ENCODE measurements around the gene CCDC85C. TPM values are rescaled to one million over a fixed set of nuclear protein-coding genes. Genes with fewer than 3 reads are reported as not detected.

The CCDC85C gene
- total and polyA plus RNA-seq, 10 of the 15 experiments (the other 5 are each of a cell fraction or from before 2014, with no cell fraction given), result 0.03 to 3.6 (median 1.1) TPM

GRCh38 chr14:99566009-99566389 lies 38.0 kb downstream of the CCDC85C start (continued):
- TF ChIP-seq CTCF (IDR thresholded peaks at IDR 0.05 in 2 of 3, conservative IDR thresholded peaks at IDR 0.05 in 1 of 3; ENCODE audit: control insufficient read depth in 2 of 3, extremely low read depth in 1 of 3, insufficient read depth in 1 of 3, low read depth in 3 of 3, low read length in 3 of 3) (no peak), POLR2AphosphoS5 (IDR thresholded peaks at IDR 0.05; ENCODE audit: low read length) (no peak), LARP7 (IDR thresholded peaks at IDR 0.05) (no peak)

- intact Hi-C loops (cut with micrococcal nuclease; ENCODE audit: unreplicated experiment), result no loop called here
- ATAC-seq (no peak), DNase-seq (ENCODE audit: low read depth, low spot score) (no peak), FAIRE-seq (no peak)
- Histone ChIP-seq H3K36me3 (ENCODE audit: control insufficient read depth in 2 of 2, insufficient read depth in 2 of 2, low read length in 1 of 2) (no peaks in the 10 kb centered on the region), H3K4me1 (ENCODE audit: control insufficient read depth, insufficient read depth, low read length) (peaks cover 17% of the 10 kb centered on the region), H3K9ac (ENCODE audit: control insufficient read depth, insufficient read depth, low read length) (no peak overlapping the region), H3K4me2 (ENCODE audit: control insufficient read depth, insufficient read depth) (no peak overlapping the region), H3K27me3 (replicated peaks in 1 of 2; ENCODE audit: control insufficient read depth in 2 of 2, insufficient read depth in 2 of 2, low read length in 1 of 2) (no peaks in the 10 kb centered on the region), H4K20me1 (ENCODE audit: control insufficient read depth, insufficient read depth) (no peaks in the 10 kb centered on the region), H3K79me2 (ENCODE audit: control insufficient read depth, insufficient read depth, low read length) (no peaks in the 10 kb centered on the region), H3K4me3 (no peak overlapping the region), H3K27ac (ENCODE audit: control insufficient read depth, insufficient read depth) (no peak overlapping the region), H3K9me3 (replicated peaks; ENCODE audit: control insufficient read depth, insufficient read depth, low read length) (no peaks in the 10 kb centered on the region), H2AFZ (ENCODE audit: control insufficient read depth, low read depth, low read length) (no peak overlapping the region)
- ChIA-PET RAD21 (ENCODE audit: unreplicated experiment) (no interaction called here), SMC1A (ENCODE audit: uncharacterized antibody, unreplicated experiment) (no interaction called here), CTCF (no interaction called here), POLR2A (no interaction called here)
- 21% methylated on average over 4 of the region's 4 CpGs for WGBS (ENCODE audit: insufficient coverage, insufficient replicate concordance, low lambda C conversion rate, missing lambda C conversion rate)
- TF ChIP-seq, protein P1, sequence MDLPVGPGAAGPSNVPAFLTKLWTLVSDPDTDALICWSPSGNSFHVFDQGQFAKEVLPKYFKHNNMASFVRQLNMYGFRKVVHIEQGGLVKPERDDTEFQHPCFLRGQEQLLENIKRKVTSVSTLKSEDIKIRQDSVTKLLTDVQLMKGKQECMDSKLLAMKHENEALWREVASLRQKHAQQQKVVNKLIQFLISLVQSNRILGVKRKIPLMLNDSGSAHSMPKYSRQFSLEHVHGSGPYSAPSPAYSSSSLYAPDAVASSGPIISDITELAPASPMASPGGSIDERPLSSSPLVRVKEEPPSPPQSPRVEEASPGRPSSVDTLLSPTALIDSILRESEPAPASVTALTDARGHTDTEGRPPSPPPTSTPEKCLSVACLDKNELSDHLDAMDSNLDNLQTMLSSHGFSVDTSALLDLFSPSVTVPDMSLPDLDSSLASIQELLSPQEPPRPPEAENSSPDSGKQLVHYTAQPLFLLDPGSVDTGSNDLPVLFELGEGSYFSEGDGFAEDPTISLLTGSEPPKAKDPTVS (IDR thresholded peaks at IDR 0.05; ENCODE audit: low read depth, low read length), result no peak
- TF ChIP-seq STAT1 (conservative IDR thresholded peaks at IDR 0.05) (no peak), RCOR1 (conservative IDR thresholded peaks at IDR 0.05; ENCODE audit: low read depth, low read length) (no peak), NFYB (IDR thresholded peaks at IDR 0.05; ENCODE audit: insufficient read depth, low read depth, low read length) (no peak), YY1 (IDR thresholded peaks at IDR 0.05; ENCODE audit: low read depth, low read length) (no peak), SP1 (IDR thresholded peaks at IDR 0.05; ENCODE audit: low read depth, low read length) (no peak), CBFB (IDR thresholded peaks at IDR 0.05; ENCODE audit: low read depth) (no peak), SPI1 (IDR thresholded peaks at IDR 0.05; ENCODE audit: borderline replicate concordance, insufficient read depth, low read depth, low read length) (no peak)
- in situ Hi-C loops (cut with MboI), result no loop called here
- no TSS peak for BruUV-seq (replicated peaks)
Observed at GRCh38 chr14:99565383-99565782, 38.6 kb downstream of the CCDC85C start.

Data from GM12878 (cell line).